ENCODE data around the gene GPR75.

GRCh38 chr2:53881360-53881759 lies 21.6 kb upstream of the GPR75 start:
- TF ChIP-seq YY1 (IDR thresholded peaks at IDR 0.05; ENCODE audit: insufficient read depth, insufficient read length) = no peak
- TF ChIP-seq ZNF274 (IDR thresholded peaks at IDR 0.05; ENCODE audit: low read depth, low read length) = no peak

Data from NT2/D1 (cell line).